PC-3 (cell line): ENCODE data around the gene CELF5. TPM values are rescaled to one million over a fixed set of nuclear protein-coding genes. Genes with fewer than 3 reads are reported as not detected.

Source experiments
- ATAC-seq: fragments of 200-7000 bp; cut with Tn5 transposase; 2 replicates; pipeline ENCODE4 v1.9.1; 2020; ENCODE audit warnings: mild to moderate bottlenecking, moderate library complexity
- BruUV-seq: library from RNA; stranded (reverse); fragments of 400-500 nt; replicated peaks from 2 replicates; lab custom pipeline; 2021; lab: Mats Ljungman, UMichigan
- CTCF ChIA-PET: fragments of 300-600 bp; sonication (Branson Sonifier 250); formaldehyde crosslinking; loops from one replicate; lab custom pipeline; 2022; ENCODE audit warnings: antibody characterized with exemption; lab: Charles Lee
- POLR2A ChIA-PET: fragments of 300-600 bp; sonication (Branson Sonifier 250); formaldehyde crosslinking; loops from one replicate; lab custom pipeline; 2022; ENCODE audit warnings: antibody characterized with exemption; ENCODE audit not compliant: unreplicated experiment; lab: Charles Lee
- DNase-seq: peaks from one replicate; pipeline ENCODE4 v3.0.0-alpha.2; 2015
- H2AFZ ChIP-seq: fragments of 300-600 bp; sonication (generic); 2 replicates; pipeline ENCODE4 v1.6.0; 2016; ENCODE audit warnings: antibody characterized with exemption, low read length
- H3F3A ChIP-seq: fragments of 300-600 bp; sonication (generic); one replicate; pipeline ENCODE4 v1.6.0; 2017; ENCODE audit warnings: antibody characterized with exemption, low read length, control low read depth, mild to moderate bottlenecking; ENCODE audit not compliant: unreplicated experiment
- H3K27ac ChIP-seq: fragments of 300-600 bp; sonication (generic); 2 replicates; pipeline ENCODE4 v1.5.1; 2016; ENCODE audit warnings: mild to moderate bottlenecking, low read length
- H3K27me3 ChIP-seq: fragments of 300-600 bp; sonication (generic); 2 replicates; pipeline ENCODE4 v1.6.1; 2016; ENCODE audit warnings: low read length, mixed read lengths
- H3K36me3 ChIP-seq: fragments of 300-600 bp; sonication (generic); 2 replicates; pipeline ENCODE4 v1.6.1; 2016; ENCODE audit warnings: low read depth, mixed run types, low read length, mixed read lengths
- H3K4me1 ChIP-seq: fragments of 300-600 bp; sonication (generic); 2 replicates; pipeline ENCODE4 v1.5.1; 2016; ENCODE audit warnings: low read length; ENCODE audit not compliant: insufficient read depth
- H3K4me2 ChIP-seq: fragments of 300-600 bp; sonication (generic); 2 replicates; pipeline ENCODE4 v1.6.0; 2016; ENCODE audit warnings: low read length
- H3K4me3 ChIP-seq: fragments of 300-600 bp; sonication (generic); 2 replicates; pipeline ENCODE4 v1.5.1; 2016; ENCODE audit warnings: mild to moderate bottlenecking, low read length, mixed read lengths
- H3K79me2 ChIP-seq: fragments of 300-600 bp; sonication (generic); 2 replicates; pipeline ENCODE4 v1.6.1; 2017; ENCODE audit warnings: low read length, mixed read lengths
- H3K9ac ChIP-seq: fragments of 300-600 bp; sonication (generic); 2 replicates; pipeline ENCODE4 v1.6.0; 2016; ENCODE audit warnings: mild to moderate bottlenecking, low read length
- H3K9me2 ChIP-seq: fragments of 300-600 bp; sonication (generic); replicated peaks from 2 replicates; pipeline ENCODE4 v1.6.1; 2016; ENCODE audit warnings: mixed run types, low read length, mixed read lengths
- H3K9me3 ChIP-seq: fragments of 300-600 bp; sonication (generic); 2 replicates; pipeline ENCODE4 v1.6.1; 2016; ENCODE audit warnings: low read length, mixed read lengths
- H4K20me1 ChIP-seq: fragments of 300-600 bp; sonication (generic); 2 replicates; pipeline ENCODE4 v1.6.1; 2016; ENCODE audit warnings: low read length, mixed read lengths
- EZH2 ChIP-seq: fragments of 300-600 bp; sonication (generic); IDR thresholded peaks from one replicate; pipeline ENCODE4 v1.6.1; 2017; ENCODE audit warnings: antibody characterized with exemption, mild to moderate bottlenecking, low read length; ENCODE audit not compliant: unreplicated experiment
- EZH2phosphoT487 ChIP-seq: fragments of 300-600 bp; sonication (generic); IDR thresholded peaks from 2 replicates; pipeline ENCODE4 v1.6.1; 2018; ENCODE audit warnings: mild to moderate bottlenecking, antibody characterized with exemption, low read length, borderline replicate concordance
- intact Hi-C: fragments of 100-400 bp; cut with micrococcal nuclease; formaldehyde crosslinking; loops from 2 replicates; pipeline ENCODE4 v1.9.0; 2023
- total RNA-seq: library from RNA; depleted of rRNA; stranded (reverse); fragments of >200 nt; gene quantifications from 2 replicates; pipeline ENCODE4 v1.2.3, GENCODE V29; 2014
- TF ChIP-seq, protein P1 (sequence below): fragments of 300-600 bp; sonication (generic); conservative IDR thresholded peaks from 2 replicates; pipeline ENCODE4 v1.5.1; 2017; ENCODE audit warnings: antibody characterized with exemption, low read depth, mild to moderate bottlenecking, low read length

Gene CELF5
- total RNA-seq, 1 experiment from 2014 or later: 0.44 TPM

DNA sequence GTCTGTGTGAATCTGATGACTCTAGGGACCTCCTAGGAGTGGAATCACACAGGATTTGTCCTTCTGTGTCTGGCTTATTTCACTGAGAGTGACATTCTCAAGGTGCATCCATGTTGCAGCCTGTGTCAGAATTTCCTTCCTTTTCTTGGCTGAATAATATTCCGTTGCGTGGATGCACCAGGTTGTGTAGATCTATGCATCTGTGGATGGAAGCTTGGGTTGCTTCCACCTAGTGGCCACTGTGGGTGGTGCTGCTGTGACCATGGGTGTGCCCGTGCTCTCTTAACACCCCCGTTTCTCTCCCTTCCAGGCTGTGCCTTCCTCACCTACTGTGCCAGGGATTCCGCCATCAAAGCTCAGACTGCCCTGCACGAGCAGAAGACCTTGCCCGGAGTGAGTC is 26.2 kb downstream of the CELF5 start:
- peak; percentile 38 for DNase-seq
- intact Hi-C loops: no loop called here
- Histone ChIP-seq H3K27me3 (no peaks in the 10 kb centered on the region), H2AFZ (no peak overlapping the region), H3F3A (no peaks in the 10 kb centered on the region), H3K9me3 (no peaks in the 10 kb centered on the region), H4K20me1 (no peaks in the 10 kb centered on the region), H3K4me1 (no peaks in the 10 kb centered on the region), H3K79me2 (no peaks in the 10 kb centered on the region), H3K9me2 (no peaks in the 10 kb centered on the region), H3K4me3 (no peak overlapping the region), H3K4me2 (no peak overlapping the region), H3K27ac (no peak overlapping the region), H3K9ac (no peak overlapping the region), H3K36me3 (no peaks in the 10 kb centered on the region)
- CTCF ChIA-PET: no interaction called here
- peak; percentile 61; the same call in 1 of the 2 replicates for ATAC-seq
- BruUV-seq: no TSS peak
- POLR2A ChIA-PET: no interaction called here
- no peak for TF ChIP-seq EZH2phosphoT487
- TF ChIP-seq, protein P1, sequence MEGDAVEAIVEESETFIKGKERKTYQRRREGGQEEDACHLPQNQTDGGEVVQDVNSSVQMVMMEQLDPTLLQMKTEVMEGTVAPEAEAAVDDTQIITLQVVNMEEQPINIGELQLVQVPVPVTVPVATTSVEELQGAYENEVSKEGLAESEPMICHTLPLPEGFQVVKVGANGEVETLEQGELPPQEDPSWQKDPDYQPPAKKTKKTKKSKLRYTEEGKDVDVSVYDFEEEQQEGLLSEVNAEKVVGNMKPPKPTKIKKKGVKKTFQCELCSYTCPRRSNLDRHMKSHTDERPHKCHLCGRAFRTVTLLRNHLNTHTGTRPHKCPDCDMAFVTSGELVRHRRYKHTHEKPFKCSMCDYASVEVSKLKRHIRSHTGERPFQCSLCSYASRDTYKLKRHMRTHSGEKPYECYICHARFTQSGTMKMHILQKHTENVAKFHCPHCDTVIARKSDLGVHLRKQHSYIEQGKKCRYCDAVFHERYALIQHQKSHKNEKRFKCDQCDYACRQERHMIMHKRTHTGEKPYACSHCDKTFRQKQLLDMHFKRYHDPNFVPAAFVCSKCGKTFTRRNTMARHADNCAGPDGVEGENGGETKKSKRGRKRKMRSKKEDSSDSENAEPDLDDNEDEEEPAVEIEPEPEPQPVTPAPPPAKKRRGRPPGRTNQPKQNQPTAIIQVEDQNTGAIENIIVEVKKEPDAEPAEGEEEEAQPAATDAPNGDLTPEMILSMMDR: peak; percentile 55

DNA sequence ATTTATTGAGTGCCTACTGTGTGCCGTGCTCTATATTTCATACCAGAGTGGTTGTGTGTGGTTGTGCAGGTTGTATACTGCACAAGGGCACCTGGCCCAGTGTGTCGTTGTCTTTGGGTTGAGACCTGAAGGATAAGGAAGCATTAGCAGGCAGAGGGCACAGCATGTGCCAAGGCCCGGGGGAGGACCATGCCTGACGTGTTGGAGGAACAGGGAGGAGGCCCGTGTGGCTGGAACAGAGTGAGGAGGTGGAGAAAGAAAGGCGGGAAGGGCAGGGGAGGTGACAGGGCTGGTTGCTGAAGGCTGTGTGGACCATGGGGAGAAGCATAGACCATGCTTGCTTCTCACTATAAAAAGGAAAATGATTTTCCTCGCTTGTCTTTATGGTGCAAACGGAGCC is 26.8 kb downstream of the CELF5 start:
- TF ChIP-seq, protein P1: no peak
- TF ChIP-seq EZH2 (no peak), EZH2phosphoT487 (no peak)
- H3F3A ChIP-seq: no peaks in the 10 kb centered on the region
- ChIA-PET POLR2A (no interaction called here), CTCF (no interaction called here)
- no peak overlapping the region for H3K27ac ChIP-seq
- no peak overlapping the region for H3K9ac ChIP-seq
- H3K4me3 ChIP-seq: no peak overlapping the region
- H3K9me2 ChIP-seq: no peaks in the 10 kb centered on the region
- H3K36me3 ChIP-seq: no peaks in the 10 kb centered on the region
- BruUV-seq: no TSS peak
- no peaks in the 10 kb centered on the region for H3K27me3 ChIP-seq
- intact Hi-C loops: no loop called here
- no peak for ATAC-seq
- no peaks in the 10 kb centered on the region for H4K20me1 ChIP-seq
- DNase-seq: no peak
- H3K4me2 ChIP-seq: no peak overlapping the region
- H2AFZ ChIP-seq: no peak overlapping the region
- no peaks in the 10 kb centered on the region for H3K9me3 ChIP-seq
- H3K79me2 ChIP-seq: no peaks in the 10 kb centered on the region
- H3K4me1 ChIP-seq: no peaks in the 10 kb centered on the region

DNA sequence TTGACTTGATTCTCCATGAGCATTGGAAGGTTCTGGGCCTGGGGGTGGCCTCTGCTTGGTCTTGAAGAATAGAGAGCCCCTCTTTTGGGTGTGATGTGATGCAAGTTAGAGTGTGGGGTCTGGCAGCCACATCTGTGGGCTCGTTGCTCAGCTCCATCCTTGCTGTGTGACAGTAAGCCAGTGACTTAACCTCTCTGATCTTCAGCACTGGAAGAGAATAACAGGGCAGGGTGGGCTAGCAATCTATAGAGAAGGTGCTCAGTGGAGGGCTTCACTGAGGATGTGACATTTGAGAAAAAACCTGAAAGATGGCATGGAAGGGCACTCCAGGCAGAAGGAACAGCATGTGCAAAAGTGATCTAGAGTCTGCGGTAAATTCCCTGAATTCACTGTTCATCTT is 28.2 kb downstream of the CELF5 start:
- ChIA-PET CTCF (no interaction called here), POLR2A (no interaction called here)
- BruUV-seq: no TSS peak
- H3K9ac ChIP-seq: no peak overlapping the region
- no peak overlapping the region for H3K4me2 ChIP-seq
- no peaks in the 10 kb centered on the region for H3K79me2 ChIP-seq
- no peak for ATAC-seq
- no peaks in the 10 kb centered on the region for H3K36me3 ChIP-seq
- intact Hi-C loops: no loop called here
- H2AFZ ChIP-seq: no peak overlapping the region
- H3K9me3 ChIP-seq: no peaks in the 10 kb centered on the region
- TF ChIP-seq, protein P1: no peak
- no peak for TF ChIP-seq EZH2
- no peak for TF ChIP-seq EZH2phosphoT487
- DNase-seq: no peak
- H3K9me2 ChIP-seq: no peaks in the 10 kb centered on the region
- H3F3A ChIP-seq: no peaks in the 10 kb centered on the region
- no peaks in the 10 kb centered on the region for H3K4me1 ChIP-seq
- no peak overlapping the region for H3K27ac ChIP-seq
- no peak overlapping the region for H3K4me3 ChIP-seq
- no peaks in the 10 kb centered on the region for H4K20me1 ChIP-seq
- no peaks in the 10 kb centered on the region for H3K27me3 ChIP-seq
